Lower leg skin (tissue), 3 donors: ENCODE measurements around the gene SRD5A2.

ENCODE experiments used
- CTCF ChIP-seq, 3 donors: fragments of 450-650 bp; IDR thresholded peaks; one replicate each; pipeline ENCODE4 v1.5.1; 2016; ENCODE audit warnings: antibody characterized with exemption in 3 of 3, mild to moderate bottlenecking in 3 of 3, moderate library complexity in 2 of 3
- POLR2A ChIP-seq, 2 donors: fragments of 450-650 bp; IDR thresholded peaks; one replicate each; pipeline ENCODE4 v1.6.1; 2016 to 2017; ENCODE audit warnings: antibody characterized with exemption in 2 of 2, mild to moderate bottlenecking in 1 of 2, moderate library complexity in 1 of 2

GRCh38 chr2:31483246-31483645 is 97.5 kb downstream of the SRD5A2 start:
- TF ChIP-seq CTCF (IDR thresholded peaks at IDR 0.05): no peak
- TF ChIP-seq POLR2A (IDR thresholded peaks at IDR 0.05): no peak
